ENCODE measurements around the gene ARHGEF4.
"Not testable (repeated sequence)": the region's sequence is repeated elsewhere in the genome, so short reads cannot be mapped to it uniquely, and the experiment has no call there.

Gene ARHGEF4

GRCh38 chr2:131056932-131057287, 220.2 kb downstream of the ARHGEF4 start:
- DNase-seq, result no peak

- no peak for DNase-seq
These were observed 221.6 kb downstream of the ARHGEF4 start for GRCh38 chr2:131058214-131058843.

GRCh38 chr2:131058920-131059319, 222.2 kb downstream of the ARHGEF4 start:
- DNase-seq, result no peak

- no peak for DNase-seq
These were observed 227.0 kb downstream of the ARHGEF4 start for GRCh38 chr2:131063501-131064283.

- no peak for DNase-seq
These were observed 228.1 kb downstream of the ARHGEF4 start for GRCh38 chr2:131064589-131065512.

- DNase-seq, result no peak
These were observed 230.9 kb downstream of the ARHGEF4 start for GRCh38 chr2:131067465-131068125.

GRCh38 chr2:131068172-131068571, 231.5 kb downstream of the ARHGEF4 start:
- not testable (repeated sequence) for DNase-seq

- DNase-seq, result not testable (repeated sequence)
These were observed 238.9 kb downstream of the ARHGEF4 start for GRCh38 chr2:131075578-131075977.

- no peak for DNase-seq
These were observed 240.0 kb downstream of the ARHGEF4 start for GRCh38 chr2:131076707-131077106.

- DNase-seq, result no peak
These were observed 240.6 kb downstream of the ARHGEF4 start for GRCh38 chr2:131077182-131077846.

- no peak for DNase-seq
These were observed 241.3 kb downstream of the ARHGEF4 start for GRCh38 chr2:131077966-131078365.

GRCh38 chr2:131079931-131080330, 243.2 kb downstream of the ARHGEF4 start:
- not testable (repeated sequence) for DNase-seq

GRCh38 chr2:131081190-131081589, 244.5 kb downstream of the ARHGEF4 start:
- no peak for DNase-seq

- DNase-seq, result no peak
These were observed 248.9 kb downstream of the ARHGEF4 start for GRCh38 chr2:131085646-131086045.

GRCh38 chr2:131092458-131093005, 255.8 kb downstream of the ARHGEF4 start:
- peak; percentile 11 to 48 for DNase-seq

GRCh38 chr2:131093006-131093695, 256.4 kb downstream of the ARHGEF4 start, which contains the start of gene FAM168B:
FAM168B (minus strand) TSS chr2:131093460; CDS start chr2:131082646, 10,814 bp downstream.
- DNase-seq, result peak; percentile 70 to 76

- peak; percentile 68 to 76 for DNase-seq
These were observed 257.2 kb downstream of the ARHGEF4 start for GRCh38 chr2:131093696-131094462.

- DNase-seq, result no peak
These were observed 258.0 kb downstream of the ARHGEF4 start for GRCh38 chr2:131094463-131095281.

Measured in Kasumi-1 (cell line).